Fibroblast of pulmonary artery (primary cell): Measurements from ENCODE around the gene ST7L.

Experiments
- DNase-seq: peaks from one replicate; pipeline ENCODE4 v3.0.0-alpha.2; 2010; ENCODE audit warnings: low read depth
- H3K4me3 ChIP-seq: replicated peaks from 2 replicates; pipeline ENCODE4 v1.5.1; 2011; ENCODE audit warnings: low read depth, mild to moderate bottlenecking, control low read depth, low read length, moderate library complexity
- CTCF ChIP-seq: IDR thresholded peaks from 2 replicates; pipeline ENCODE4 v1.5.1; 2011; ENCODE audit warnings: mild to moderate bottlenecking, control low read depth, low read length, inconsistent platforms; ENCODE audit errors: missing control alignments

Gene ST7L

GRCh38 chr1:112507921-112508277 is 111.0 kb downstream of the ST7L start:
- no peak for DNase-seq

GRCh38 chr1:112507336-112507735 is 111.6 kb downstream of the ST7L start:
- H3K4me3 ChIP-seq, result no peak overlapping the region
- TF ChIP-seq CTCF, result no peak
- no peak for DNase-seq

More at GRCh38 chr1:112507921-112508277, 111.0 kb downstream of the ST7L start:
- H3K4me3 ChIP-seq, result peak overlapping the region; percentile 49
- TF ChIP-seq CTCF, result no peak

- no peak for DNase-seq
- TF ChIP-seq CTCF, result no peak
- no peak overlapping the region for H3K4me3 ChIP-seq
Observed at GRCh38 chr1:112506731-112507130, 112.2 kb downstream of the ST7L start.

- TF ChIP-seq CTCF, result no peak
- no peak for DNase-seq
- no peak overlapping the region for H3K4me3 ChIP-seq
Observed at GRCh38 chr1:112506306-112506705, 112.6 kb downstream of the ST7L start.

GRCh38 chr1:112505878-112506277 is 113.1 kb downstream of the ST7L start:
- no peak for DNase-seq
- TF ChIP-seq CTCF, result no peak
- H3K4me3 ChIP-seq, result no peak overlapping the region

- H3K4me3 ChIP-seq, result no peak overlapping the region
- no peak for DNase-seq
- no peak for TF ChIP-seq CTCF
Observed at GRCh38 chr1:112505400-112505785, 113.5 kb downstream of the ST7L start.

GRCh38 chr1:112504661-112505399 is 114.1 kb downstream of the ST7L start:
- no peak overlapping the region for H3K4me3 ChIP-seq
- no peak for TF ChIP-seq CTCF

More at GRCh38 chr1:112504661-112505399, 114.1 kb downstream of the ST7L start:
- DNase-seq, result no peak
